Measurements from ENCODE around the gene CD83. TPM values are rescaled to one million over a fixed set of nuclear protein-coding genes. Genes with fewer than 3 reads are reported as not detected.

The CD83 gene
- total RNA-seq, 1 donor from 2014 or later = 0.11 TPM

- H3K27ac ChIP-seq = no peak overlapping the region
- no peak for DNase-seq (ENCODE audit: low spot score in 2 of 2)
- H3K4me1 ChIP-seq = no peaks in the 10 kb centered on the region
- intact Hi-C loops (cut with DNase I) = no loop called here
- TF ChIP-seq CTCF (IDR thresholded peaks at IDR 0.05) = no peak
- no peaks in the 10 kb centered on the region for H3K9me3 ChIP-seq
- no peaks in the 10 kb centered on the region for H3K36me3 ChIP-seq
- H3K27me3 ChIP-seq = no peaks in the 10 kb centered on the region
- no peak overlapping the region for H3K4me3 ChIP-seq
These were observed 15.2 kb upstream of the CD83 start for GRCh38 chr6:14102383-14102782.

GRCh38 chr6:14105547-14105946, 12.0 kb upstream of the CD83 start:
- Histone ChIP-seq H3K4me3 (no peak overlapping the region), H3K4me1 (no peaks in the 10 kb centered on the region), H3K9me3 (no peaks in the 10 kb centered on the region), H3K27me3 (no peaks in the 10 kb centered on the region), H3K27ac (no peak overlapping the region), H3K36me3 (no peaks in the 10 kb centered on the region)
- intact Hi-C loops (cut with DNase I) = no loop called here
- no peak for DNase-seq (ENCODE audit: low spot score in 2 of 2)
- no peak for TF ChIP-seq CTCF (IDR thresholded peaks at IDR 0.05)

- intact Hi-C loops (cut with DNase I) = no loop called here
- TF ChIP-seq CTCF (IDR thresholded peaks at IDR 0.05) = no peak
- no peaks in the 10 kb centered on the region for H3K4me1 ChIP-seq
- no peaks in the 10 kb centered on the region for H3K9me3 ChIP-seq
- no peaks in the 10 kb centered on the region for H3K27me3 ChIP-seq
- no peak overlapping the region for H3K4me3 ChIP-seq
- DNase-seq (ENCODE audit: low spot score in 2 of 2) = no peak
- no peak overlapping the region for H3K27ac ChIP-seq
- no peaks in the 10 kb centered on the region for H3K36me3 ChIP-seq
These were observed 10.6 kb upstream of the CD83 start for GRCh38 chr6:14107000-14107399.

GRCh38 chr6:14107711-14108494, 9.7 kb upstream of the CD83 start:
- DNase-seq (ENCODE audit: low spot score in 2 of 2) = no peak
- Histone ChIP-seq H3K9me3 (no peaks in the 10 kb centered on the region), H3K4me1 (no peaks in the 10 kb centered on the region), H3K36me3 (no peaks in the 10 kb centered on the region), H3K4me3 (no peak overlapping the region), H3K27me3 (no peaks in the 10 kb centered on the region), H3K27ac (no peak overlapping the region)
- intact Hi-C loops (cut with DNase I) = no loop called here
- no peak for TF ChIP-seq CTCF (IDR thresholded peaks at IDR 0.05)

GRCh38 chr6:14108571-14109410, 8.8 kb upstream of the CD83 start:
- Histone ChIP-seq H3K4me1 (no peaks in the 10 kb centered on the region), H3K4me3 (no peak overlapping the region), H3K9me3 (no peaks in the 10 kb centered on the region), H3K27me3 (no peaks in the 10 kb centered on the region), H3K27ac (no peak overlapping the region), H3K36me3 (no peaks in the 10 kb centered on the region)
- intact Hi-C loops (cut with DNase I) = no loop called here
- DNase-seq (ENCODE audit: low spot score in 2 of 2) = no peak
- no peak for TF ChIP-seq CTCF (IDR thresholded peaks at IDR 0.05)

Measured in ascending aorta (tissue), 2 donors.